Placental pericyte (primary cell): ENCODE measurements around the gene KRT1. TPM values are rescaled to one million over a fixed set of nuclear protein-coding genes. Genes with fewer than 3 reads are reported as not detected.

ENCODE experiments used
- total RNA-seq: library from RNA; depleted of rRNA; stranded (reverse); fragments of >200 nt; gene quantifications from 2 replicates; pipeline ENCODE4 v1.2.3, GENCODE V29; 2012

KRT1 gene
- total RNA-seq = not detected in 2 replicates

GRCh38 chr12:52680363-52680762, at the start of gene KRT1:
Gene KRT1 (minus strand): TSS chr12:52680407. CDS start chr12:52680348, 59 bp downstream.

GRCh38 chr12:52703424-52703823, 23.2 kb upstream of the KRT1 start, which contains the start of gene KRT77:
Gene KRT77 (minus strand): TSS chr12:52703524. CDS start chr12:52703434, 90 bp downstream.

DNA sequence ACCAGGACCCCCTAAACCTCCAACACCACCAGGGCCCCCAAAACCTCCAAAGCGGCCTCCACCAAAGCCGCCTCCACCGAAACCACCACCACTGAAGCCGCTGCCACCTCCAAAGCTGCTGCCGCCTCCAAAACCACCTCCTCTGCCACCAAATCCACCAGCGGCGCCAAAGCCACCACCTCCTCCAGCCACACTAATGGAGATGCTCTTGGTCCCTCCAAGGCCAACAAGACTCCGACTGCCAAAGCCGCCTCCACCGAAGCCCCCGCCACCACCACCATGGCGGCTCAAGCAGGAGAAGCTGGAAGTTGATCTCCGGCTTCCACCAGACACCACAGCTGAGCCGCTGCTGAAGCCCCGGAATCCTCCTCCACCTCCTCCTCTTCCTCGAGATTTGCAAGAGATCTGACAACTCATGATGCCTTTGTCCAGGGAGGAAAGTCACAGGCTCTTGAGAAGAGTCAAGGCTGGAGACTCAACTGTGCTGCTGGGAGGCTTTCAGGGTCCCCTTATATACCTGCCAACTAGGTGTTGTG, 28.4 kb downstream of the KRT1 start, which contains the start of gene KRT2:
Gene KRT2 (minus strand): TSS at position 486 of the 536 bp plus-strand sequence. CDS start 69 bp downstream, at position 417.

Other genes starting within 250 kb of the KRT1 start
- not detected in 2 replicates for gene KRT75, start 246.0 kb downstream of the KRT1 start, total RNA-seq
- gene KRT6B, start 228.3 kb downstream of the KRT1 start, total RNA-seq = 0.29 TPM in 1 of 2 replicates, not detected in the other
- not detected in 2 replicates for gene KRT6C, start 206.6 kb downstream of the KRT1 start, total RNA-seq
- 25.6 TPM in 1 of 2 replicates, not detected in the other for gene KRT6A, start 187.2 kb downstream of the KRT1 start, total RNA-seq
- 1.7 TPM in 1 of 2 replicates, not detected in the other for gene KRT5, start 160.0 kb downstream of the KRT1 start, total RNA-seq
- not detected in 2 replicates for gene KRT71, start 127.3 kb downstream of the KRT1 start, total RNA-seq
- gene KRT74, start 106.6 kb downstream of the KRT1 start, total RNA-seq = not detected in 2 replicates
- gene KRT72, start 78.9 kb downstream of the KRT1 start, total RNA-seq = not detected in 2 replicates
- gene KRT73, start 61.8 kb downstream of the KRT1 start, total RNA-seq = not detected in 2 replicates
- not detected in 2 replicates for gene KRT2, start 28.2 kb downstream of the KRT1 start, total RNA-seq
- not detected in 2 replicates for gene KRT77, start 23.1 kb upstream of the KRT1 start, total RNA-seq
- gene KRT76, start 96.9 kb upstream of the KRT1 start, total RNA-seq = not detected in 2 replicates
- not detected in 2 replicates for gene KRT3, start 115.7 kb upstream of the KRT1 start, total RNA-seq
- gene KRT4, start 133.7 kb upstream of the KRT1 start, total RNA-seq = 0.14 TPM in 1 of 2 replicates, not detected in the other
- gene KRT79, start 153.9 kb upstream of the KRT1 start, total RNA-seq = 0.72 TPM in 1 of 2 replicates, not detected in the other
- gene KRT78, start 168.6 kb upstream of the KRT1 start, total RNA-seq = not detected in 2 replicates
- gene KRT8, start 224.7 kb upstream of the KRT1 start, total RNA-seq = 217 and 272 TPM in 2 replicates